Upper lobe of left lung (tissue), 4 donors: ENCODE results near the gene ATG16L1.

Experiments
- CTCF ChIP-seq, 6 experiments: fragments of 450-650 bp in 4 of 6; fragments of 200-600 bp in 2 of 6; sonication (generic) in 2 of 6; IDR thresholded peaks; one replicate each; pipeline ENCODE4 v1.5.1; 2016 to 2019; ENCODE audit warnings: antibody characterized with exemption in 6 of 6
- EP300 ChIP-seq, 4 donors: sonication (generic); formaldehyde crosslinking; IDR thresholded peaks; one replicate each; pipeline ENCODE4 v1.5.1; 2017; ENCODE audit warnings: antibody characterized with exemption in 4 of 4, control low read depth in 2 of 4

- TF ChIP-seq CTCF (IDR thresholded peaks at IDR 0.05) (no peak), EP300 (IDR thresholded peaks at IDR 0.05) (no peak)
Observed at GRCh38 chr2:233342301-233342700, 90.8 kb downstream of the ATG16L1 start.
